Activated naive CD4-positive, alpha-beta T cell treated with anti-CD3 and anti-CD28 coated beads for 36 hours (primary cell): ENCODE results near the gene WDR7. TPM values are rescaled to one million over a fixed set of nuclear protein-coding genes. Genes with fewer than 3 reads are reported as not detected.

ENCODE experiments used
- CTCF ChIA-PET: fragments of 350-600 bp; sonication (Branson Sonifier 250); formaldehyde crosslinking; loops from one replicate; lab custom pipeline; 2021; ENCODE audit warnings: antibody characterized with exemption; lab: Charles Lee
- DNase-seq: peaks from one replicate; pipeline ENCODE4 v3.0.0-alpha.2; 2020
- H3K27ac Mint-ChIP-seq: one replicate; pipeline ENCODE4 v1.8.0; 2021; ENCODE audit warnings: mild to moderate bottlenecking, mixed read lengths
- H3K27me3 Mint-ChIP-seq: one replicate; pipeline ENCODE4 v1.8.0; 2021; ENCODE audit warnings: low read depth, mixed read lengths
- H3K36me3 Mint-ChIP-seq: one replicate; pipeline ENCODE4 v1.8.0; 2021; ENCODE audit warnings: low read depth, mixed read lengths
- H3K4me1 Mint-ChIP-seq: one replicate; pipeline ENCODE4 v1.8.0; 2021; ENCODE audit warnings: low read depth, mixed read lengths
- H3K4me3 Mint-ChIP-seq: one replicate; pipeline ENCODE4 v1.8.0; 2021; ENCODE audit warnings: mild to moderate bottlenecking, moderate library complexity, mixed read lengths
- H3K9me3 Mint-ChIP-seq: one replicate; pipeline ENCODE4 v1.8.0; 2021; ENCODE audit warnings: mixed read lengths
- intact Hi-C: fragments of 100-400 bp; cut with micrococcal nuclease; formaldehyde crosslinking; loops from one replicate; pipeline ENCODE4 v1.15.1; 2023
- total RNA-seq, 2 experiments: library from RNA; stranded (reverse); gene quantifications; one replicate each; pipeline ENCODE4 v1.2.3, GENCODE V29; 2021

WDR7 gene
- total RNA-seq, 2 experiments from 2014 or later, result 17.3 to 19.5 TPM

DNA sequence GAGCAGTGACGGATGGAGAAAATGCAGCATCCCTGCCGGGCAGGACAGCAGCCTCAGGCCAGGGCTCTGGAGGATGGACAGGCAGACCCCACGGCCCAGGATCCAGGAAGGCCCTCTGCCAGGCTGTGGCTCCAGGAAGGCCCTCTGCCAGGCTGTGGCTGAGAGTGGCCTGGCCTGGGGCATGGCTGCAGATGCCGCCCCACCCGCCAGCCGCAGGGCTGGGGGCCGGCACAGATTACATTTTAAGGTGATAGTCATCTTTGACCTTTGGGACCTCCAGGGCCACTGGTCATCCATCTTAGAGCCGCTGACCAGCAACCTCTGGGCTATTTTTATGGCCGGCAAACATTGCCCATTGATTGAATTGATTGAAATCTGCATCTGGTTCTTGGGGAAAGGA is 397.7 kb downstream of the WDR7 start:
- H3K4me1 Mint-ChIP-seq, result no peaks in the 10 kb centered on the region
- no peaks in the 10 kb centered on the region for H3K36me3 Mint-ChIP-seq
- no peak overlapping the region for H3K4me3 Mint-ChIP-seq
- CTCF ChIA-PET, result no interaction called here
- H3K27ac Mint-ChIP-seq, result no peak overlapping the region
- intact Hi-C loops, result no loop called here
- H3K9me3 Mint-ChIP-seq, result no peaks in the 10 kb centered on the region
- DNase-seq, result no peak
- no peaks in the 10 kb centered on the region for H3K27me3 Mint-ChIP-seq

DNA sequence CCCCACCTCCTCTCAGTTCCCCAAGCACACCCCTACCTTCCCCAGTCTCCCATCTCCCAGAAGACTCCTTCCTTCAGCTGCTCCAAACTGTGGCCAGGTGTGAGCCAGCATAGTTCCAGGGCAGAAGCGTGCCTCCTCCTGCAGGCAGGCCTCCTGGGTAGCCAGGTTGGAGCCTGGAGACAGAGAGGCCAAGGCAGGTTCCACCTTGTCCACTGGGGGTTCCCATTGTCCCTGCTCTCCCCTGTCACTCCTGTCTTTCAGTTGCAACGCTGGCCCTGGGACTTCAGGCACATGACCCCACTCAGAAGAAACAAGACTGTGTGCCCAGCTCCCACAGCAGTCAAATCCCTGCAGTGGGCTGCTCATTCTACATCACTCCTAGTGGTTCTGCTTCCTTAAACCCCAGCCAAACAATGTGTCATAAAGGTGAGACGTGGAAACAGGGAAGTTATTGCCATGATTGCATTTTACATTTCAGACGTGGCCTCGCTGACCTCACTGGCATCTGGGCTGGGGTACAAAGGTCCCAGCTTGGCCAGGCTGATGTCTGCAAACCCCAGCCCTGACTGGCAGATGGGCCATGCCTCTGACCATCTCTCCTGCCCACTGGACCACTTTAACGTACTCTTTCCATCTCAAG is 399.3 kb downstream of the WDR7 start:
- Mint-ChIP-seq H3K9me3 (peaks cover 3% of the 10 kb centered on the region), H3K36me3 (no peaks in the 10 kb centered on the region), H3K4me1 (no peaks in the 10 kb centered on the region), H3K27ac (no peak overlapping the region), H3K4me3 (no peak overlapping the region), H3K27me3 (peaks cover under 1% of the 10 kb centered on the region)
- intact Hi-C loops, result no loop called here
- DNase-seq, result no peak
- CTCF ChIA-PET, result no interaction called here

DNA sequence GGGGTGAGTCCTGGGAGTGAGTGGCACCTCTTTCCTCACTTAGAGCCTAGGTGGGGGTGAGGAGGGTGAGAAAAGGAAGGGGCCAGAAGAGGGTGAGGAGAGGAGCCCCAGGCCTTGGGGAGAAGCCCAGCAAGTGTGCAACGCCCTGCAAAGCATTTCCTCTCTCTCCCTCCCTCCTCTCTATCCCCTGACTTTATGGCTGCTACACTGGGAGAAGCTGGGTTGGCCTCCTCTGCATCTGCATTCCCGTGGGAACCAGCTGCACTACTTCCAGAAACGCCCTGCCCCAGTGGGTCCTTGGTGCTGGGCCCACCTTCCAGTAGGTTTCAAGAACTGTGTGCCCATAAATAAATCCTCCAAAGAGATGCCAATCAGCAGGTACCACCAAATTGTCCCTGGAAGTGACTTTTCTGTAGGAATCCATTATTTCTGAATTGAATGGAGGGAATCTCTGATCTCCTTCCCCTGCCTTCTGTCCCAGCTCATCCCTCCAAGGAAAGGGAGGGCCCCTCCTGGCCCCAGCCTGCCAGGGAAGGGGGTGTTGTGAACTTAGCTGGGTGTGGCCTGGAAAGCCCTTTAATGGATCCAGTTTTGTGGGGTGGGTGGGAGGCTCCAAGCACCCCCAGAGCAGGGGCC is 400.0 kb downstream of the WDR7 start:
- Mint-ChIP-seq H3K4me1 (no peaks in the 10 kb centered on the region), H3K27ac (no peak overlapping the region), H3K27me3 (peaks cover 7% of the 10 kb centered on the region), H3K4me3 (no peak overlapping the region), H3K9me3 (peaks cover 3% of the 10 kb centered on the region), H3K36me3 (no peaks in the 10 kb centered on the region)
- CTCF ChIA-PET, result no interaction called here
- intact Hi-C loops, result no loop called here
- DNase-seq, result no peak

DNA sequence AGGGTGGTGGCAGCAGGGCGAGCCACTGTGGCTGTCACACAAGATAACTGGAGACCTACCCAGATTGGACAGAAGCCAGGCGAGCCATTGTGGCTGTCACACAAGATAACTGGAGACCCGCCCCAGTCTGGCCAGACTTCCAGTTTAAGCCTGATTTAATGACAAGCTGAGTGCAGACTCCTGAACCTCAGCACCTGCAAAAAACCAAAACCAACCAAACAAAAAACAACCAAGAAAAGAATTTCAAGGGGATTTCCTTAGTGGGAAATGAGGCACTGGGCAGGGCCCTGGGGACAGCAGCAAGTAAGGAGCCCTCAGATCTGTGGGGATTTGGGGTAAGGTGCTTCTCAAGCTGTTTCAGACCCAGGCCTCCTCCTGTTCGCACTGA is 400.5 kb downstream of the WDR7 start:
- H3K36me3 Mint-ChIP-seq, result no peaks in the 10 kb centered on the region
- peaks cover 9% of the 10 kb centered on the region for H3K27me3 Mint-ChIP-seq
- H3K9me3 Mint-ChIP-seq, result peaks cover 3% of the 10 kb centered on the region
- H3K27ac Mint-ChIP-seq, result no peak overlapping the region
- intact Hi-C loops, result no loop called here
- CTCF ChIA-PET, result no interaction called here
- no peak for DNase-seq
- no peaks in the 10 kb centered on the region for H3K4me1 Mint-ChIP-seq
- no peak overlapping the region for H3K4me3 Mint-ChIP-seq

DNA sequence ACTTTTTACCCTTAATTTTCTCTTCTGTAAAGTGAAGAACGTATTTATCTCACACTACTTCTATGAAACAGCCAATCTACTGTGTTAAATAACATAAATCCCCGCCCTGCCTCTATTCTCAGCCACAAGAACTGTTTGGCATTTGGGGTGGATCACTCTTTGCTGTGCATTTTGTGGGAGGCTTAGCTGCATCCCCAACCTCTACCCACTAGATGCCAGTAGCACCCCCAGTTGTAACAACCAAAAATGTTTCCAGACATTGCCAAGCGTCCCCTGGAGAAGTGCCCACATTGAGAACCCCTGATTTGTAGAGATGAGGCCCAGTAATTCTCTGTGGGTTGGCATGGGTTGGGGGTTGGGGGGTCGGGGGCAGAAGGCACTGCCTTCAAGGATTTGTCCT is 401.0 kb downstream of the WDR7 start:
- H3K27ac Mint-ChIP-seq, result no peak overlapping the region
- no peak for DNase-seq
- no peaks in the 10 kb centered on the region for H3K4me1 Mint-ChIP-seq
- H3K9me3 Mint-ChIP-seq, result peaks cover 3% of the 10 kb centered on the region
- H3K4me3 Mint-ChIP-seq, result no peak overlapping the region
- CTCF ChIA-PET, result no interaction called here
- intact Hi-C loops, result no loop called here
- H3K36me3 Mint-ChIP-seq, result no peaks in the 10 kb centered on the region
- peaks cover 11% of the 10 kb centered on the region for H3K27me3 Mint-ChIP-seq

DNA sequence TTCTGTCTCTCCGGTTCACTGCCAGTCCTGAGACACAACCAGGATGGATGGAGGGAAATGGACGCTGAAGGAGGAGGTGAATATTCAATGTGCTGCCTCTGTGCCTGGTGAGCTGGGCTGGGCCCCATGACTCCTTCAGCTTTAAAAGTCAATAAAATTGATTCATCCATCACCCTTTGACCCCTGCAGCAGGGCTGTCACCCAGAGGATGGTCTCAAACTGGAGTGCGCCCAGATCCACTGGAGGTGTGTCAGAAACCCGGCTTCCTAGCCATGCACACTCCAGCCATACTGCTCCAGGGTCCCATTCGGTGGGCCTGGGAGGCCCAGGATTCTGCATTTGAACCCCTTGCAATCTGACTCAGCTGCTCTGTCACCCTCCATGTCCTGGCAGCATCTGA is 401.6 kb downstream of the WDR7 start:
- intact Hi-C loops, result no loop called here
- Mint-ChIP-seq H3K27me3 (peaks cover 11% of the 10 kb centered on the region), H3K4me1 (peaks cover 2% of the 10 kb centered on the region), H3K36me3 (no peaks in the 10 kb centered on the region), H3K27ac (no peak overlapping the region), H3K9me3 (peaks cover 3% of the 10 kb centered on the region), H3K4me3 (no peak overlapping the region)
- no peak for DNase-seq
- CTCF ChIA-PET, result no interaction called here

DNA sequence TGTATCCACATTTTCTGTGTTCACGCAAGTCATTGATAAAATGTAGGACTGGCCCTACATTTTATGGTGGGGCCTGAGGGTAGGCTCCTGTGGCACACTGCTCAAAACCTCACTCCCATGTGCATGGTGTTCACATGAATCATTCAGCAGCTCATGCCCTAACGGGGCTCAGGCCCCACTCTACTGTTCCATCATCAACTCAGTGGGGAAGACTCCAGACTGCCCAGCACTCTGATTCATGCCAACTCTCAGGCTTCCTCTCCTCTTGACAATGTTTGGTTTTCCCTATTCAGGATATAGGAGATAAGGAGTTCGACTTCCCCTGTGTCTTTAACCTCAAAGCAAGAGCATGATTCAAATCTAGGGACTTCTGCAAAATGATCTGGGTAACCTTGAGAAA is 403.7 kb downstream of the WDR7 start:
- Mint-ChIP-seq H3K27me3 (peaks cover 22% of the 10 kb centered on the region), H3K36me3 (no peaks in the 10 kb centered on the region), H3K4me1 (peaks cover 8% of the 10 kb centered on the region), H3K4me3 (no peak overlapping the region), H3K9me3 (peaks cover 3% of the 10 kb centered on the region), H3K27ac (no peak overlapping the region)
- CTCF ChIA-PET, result no interaction called here
- DNase-seq, result no peak
- intact Hi-C loops, result no loop called here

DNA sequence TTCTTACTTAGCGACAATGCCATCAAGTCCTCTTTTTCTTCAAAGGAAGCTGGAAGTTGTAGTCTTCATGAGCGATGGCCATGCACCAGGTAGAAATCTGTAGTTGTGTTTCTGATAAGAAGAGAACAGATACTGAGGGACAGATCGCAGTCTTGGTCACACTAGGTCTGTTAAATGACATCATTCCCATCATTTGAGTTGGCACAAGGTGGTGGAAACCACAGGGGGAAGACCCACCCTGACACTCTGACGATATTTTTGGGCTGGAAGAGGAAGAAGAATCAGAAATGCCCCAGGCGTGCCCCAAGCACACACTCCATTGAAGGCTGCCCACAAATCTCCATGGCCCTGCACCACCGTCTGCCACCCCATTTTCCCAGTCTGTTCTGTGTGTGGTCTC is 406.7 kb downstream of the WDR7 start:
- CTCF ChIA-PET, result no interaction called here
- H3K4me1 Mint-ChIP-seq, result peaks cover 8% of the 10 kb centered on the region
- no peaks in the 10 kb centered on the region for H3K36me3 Mint-ChIP-seq
- no peak overlapping the region for H3K4me3 Mint-ChIP-seq
- peaks cover 23% of the 10 kb centered on the region for H3K27me3 Mint-ChIP-seq
- intact Hi-C loops, result no loop called here
- peak overlapping the region; percentile 5 for H3K27ac Mint-ChIP-seq
- H3K9me3 Mint-ChIP-seq, result peaks cover 3% of the 10 kb centered on the region
- DNase-seq, result peak; percentile 36

DNA sequence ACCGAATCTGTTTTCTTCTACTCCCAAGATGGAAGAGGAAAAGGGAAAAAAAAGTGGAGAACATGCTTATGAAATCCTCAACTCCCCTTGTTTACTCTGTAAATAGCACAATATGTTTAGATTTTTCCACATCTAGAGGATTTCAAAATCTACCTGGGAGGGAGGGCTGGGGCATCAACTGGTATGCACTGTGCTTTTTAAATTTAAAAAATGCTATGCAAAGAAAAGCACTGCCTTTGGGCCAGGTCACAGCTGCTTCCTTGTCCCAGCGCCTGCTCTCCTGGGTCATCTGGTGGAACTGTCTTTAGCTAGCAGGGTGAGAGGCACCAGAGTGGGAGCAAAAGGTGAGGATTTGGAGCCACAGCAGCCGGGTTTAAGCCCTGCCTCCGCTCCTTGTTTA is 407.6 kb downstream of the WDR7 start:
- Mint-ChIP-seq H3K36me3 (no peaks in the 10 kb centered on the region), H3K27me3 (peaks cover 23% of the 10 kb centered on the region), H3K9me3 (peaks cover 3% of the 10 kb centered on the region), H3K4me3 (no peak overlapping the region), H3K27ac (no peak overlapping the region), H3K4me1 (peaks cover 8% of the 10 kb centered on the region)
- intact Hi-C loops, result no loop called here
- DNase-seq, result no peak
- CTCF ChIA-PET, result no interaction called here

DNA sequence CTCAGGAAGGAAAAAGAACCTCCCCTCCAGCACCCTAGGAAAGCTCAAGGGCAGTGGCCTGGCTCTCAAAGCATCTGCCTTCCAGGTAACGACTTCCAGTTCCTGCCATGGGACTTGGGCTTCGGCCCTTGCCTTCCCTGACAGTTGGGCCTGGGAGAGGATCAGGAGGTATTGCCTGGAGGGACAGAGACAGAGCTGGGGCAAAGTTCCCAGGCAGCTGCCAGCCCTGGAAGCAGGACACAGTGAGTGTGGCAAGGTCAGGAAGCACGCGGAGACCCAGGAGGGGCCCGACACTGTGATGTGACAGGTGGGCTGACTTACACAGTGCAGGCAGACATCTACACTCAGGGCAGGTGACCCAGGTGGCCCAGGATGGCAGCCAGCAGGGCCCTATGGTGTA is 408.2 kb downstream of the WDR7 start:
- Mint-ChIP-seq H3K9me3 (peaks cover 3% of the 10 kb centered on the region), H3K36me3 (no peaks in the 10 kb centered on the region), H3K27me3 (peaks cover 23% of the 10 kb centered on the region), H3K4me3 (no peak overlapping the region), H3K27ac (no peak overlapping the region), H3K4me1 (peaks cover 8% of the 10 kb centered on the region)
- intact Hi-C loops, result no loop called here
- DNase-seq, result no peak
- CTCF ChIA-PET, result no interaction called here

DNA sequence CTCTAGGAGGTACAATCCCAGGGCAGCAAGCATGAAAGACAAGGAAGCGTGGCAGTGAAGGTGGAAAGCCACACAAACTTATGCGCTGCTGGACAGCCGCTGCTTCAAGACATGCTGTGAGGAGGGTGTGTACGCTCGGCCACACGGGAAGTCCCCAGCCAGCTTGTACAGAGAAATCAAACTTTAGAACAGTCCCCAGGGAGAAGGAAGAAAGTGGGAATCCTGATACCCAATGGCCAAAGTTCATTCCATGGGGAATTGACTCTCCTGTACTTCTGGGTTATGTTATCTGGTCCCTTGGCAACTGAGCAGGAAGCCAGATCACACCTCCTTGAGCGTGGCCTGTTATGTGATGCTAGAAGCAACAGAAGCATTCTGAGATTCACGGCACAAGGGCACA is 409.7 kb downstream of the WDR7 start:
- Mint-ChIP-seq H3K9me3 (no peaks in the 10 kb centered on the region), H3K36me3 (no peaks in the 10 kb centered on the region), H3K4me3 (no peak overlapping the region), H3K27ac (no peak overlapping the region), H3K27me3 (peaks cover 20% of the 10 kb centered on the region), H3K4me1 (peaks cover 8% of the 10 kb centered on the region)
- CTCF ChIA-PET, result no interaction called here
- DNase-seq, result no peak
- intact Hi-C loops, result no loop called here

DNA sequence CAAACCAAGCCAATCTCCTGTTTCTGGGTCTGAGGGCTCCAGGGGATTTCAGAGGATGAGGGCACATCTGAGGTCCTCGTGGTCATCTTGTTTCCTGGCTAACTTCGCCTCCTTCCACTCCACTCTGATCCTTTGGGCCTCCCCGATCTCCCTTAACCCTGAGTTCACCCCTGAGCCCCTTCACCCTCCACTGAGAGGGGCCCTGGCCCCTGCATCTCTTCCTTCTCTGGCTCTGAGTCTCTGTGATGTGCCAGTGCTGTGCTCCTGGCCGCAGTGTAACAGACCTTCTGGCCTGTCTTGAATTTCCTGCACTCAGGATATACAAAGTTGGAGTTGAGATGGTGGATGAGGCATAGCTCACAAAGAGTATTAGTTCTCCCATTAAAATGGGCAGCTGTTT is 411.0 kb downstream of the WDR7 start:
- no peak overlapping the region for H3K27ac Mint-ChIP-seq
- H3K9me3 Mint-ChIP-seq, result no peaks in the 10 kb centered on the region
- CTCF ChIA-PET, result no interaction called here
- no peaks in the 10 kb centered on the region for H3K36me3 Mint-ChIP-seq
- peaks cover 8% of the 10 kb centered on the region for H3K4me1 Mint-ChIP-seq
- H3K4me3 Mint-ChIP-seq, result no peak overlapping the region
- H3K27me3 Mint-ChIP-seq, result peaks cover 13% of the 10 kb centered on the region
- DNase-seq, result no peak
- intact Hi-C loops, result no loop called here

DNA sequence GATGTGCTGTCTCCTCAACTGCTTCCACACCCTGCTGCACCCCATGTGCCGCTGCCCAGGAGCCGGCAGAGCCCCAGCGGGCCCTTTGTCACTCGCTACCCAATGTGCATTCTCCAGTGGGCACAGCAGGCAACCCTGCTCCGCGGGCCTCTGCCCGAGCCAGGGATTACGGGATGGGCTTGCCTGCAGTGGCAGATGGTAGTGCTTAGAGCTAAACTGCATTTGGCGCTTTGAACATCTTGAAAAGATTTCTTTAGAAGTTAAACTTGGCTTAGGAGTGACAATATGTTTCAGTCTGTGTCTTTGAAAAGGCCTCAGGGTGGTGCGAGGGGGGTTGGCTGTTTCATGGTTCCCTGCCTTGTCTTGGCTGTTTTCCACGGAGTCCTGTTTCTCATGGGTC is 411.7 kb downstream of the WDR7 start:
- H3K9me3 Mint-ChIP-seq, result no peaks in the 10 kb centered on the region
- intact Hi-C loops, result no loop called here
- peaks cover 13% of the 10 kb centered on the region for H3K27me3 Mint-ChIP-seq

More for the DNA sequence above, 411.7 kb downstream of the WDR7 start:
- peaks cover 5% of the 10 kb centered on the region for H3K4me1 Mint-ChIP-seq
- DNase-seq, result no peak
- H3K4me3 Mint-ChIP-seq, result no peak overlapping the region
- H3K27ac Mint-ChIP-seq, result no peak overlapping the region
- CTCF ChIA-PET, result interaction anchor here (0.5 kb wide), 1 partner anchor 278 kb away, joined by 3 read pairs; no protein-coding TSS in a partner anchor
- H3K36me3 Mint-ChIP-seq, result no peaks in the 10 kb centered on the region
